ENCODE measurements around the gene HUS1B.

DNA sequence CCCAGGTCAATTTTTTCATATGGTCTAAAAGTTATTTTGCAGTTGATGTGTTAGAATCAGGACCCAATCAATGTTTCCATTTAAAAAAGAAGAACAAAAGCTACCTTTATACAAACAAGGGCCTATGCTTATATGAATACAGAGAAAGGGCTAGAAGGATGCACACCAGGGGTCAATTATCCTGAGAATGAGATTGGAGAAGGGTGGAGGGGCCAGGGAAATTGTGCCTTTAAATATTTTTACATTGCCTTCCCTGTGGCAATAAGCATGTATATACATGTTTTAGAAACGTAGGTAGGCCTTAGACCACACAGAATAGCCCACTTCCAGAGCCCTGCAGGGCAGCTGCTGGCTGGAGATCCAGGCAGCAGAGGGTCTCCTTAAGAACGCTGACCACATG lies 23.4 kb upstream of the HUS1B start:
- no peak for TF ChIP-seq CTCF (IDR thresholded peaks at IDR 0.05; ENCODE audit: poor library complexity)
- no peak for TF ChIP-seq EZH2phosphoT487 (IDR thresholded peaks at IDR 0.05; ENCODE audit: low read depth, severe bottlenecking, unreplicated experiment)

Measured in hepatocyte (in vitro differentiated cells).